ENCODE data around the gene DDAH1. TPM values are rescaled to one million over a fixed set of nuclear protein-coding genes. Genes with fewer than 3 reads are reported as not detected.

The DDAH1 gene
- total RNA-seq, 1 donor from 2014 or later = 33.4 TPM

- TF ChIP-seq CTCF (IDR thresholded peaks at IDR 0.05; ENCODE audit: unreplicated experiment) = no peak
- H3K9me3 Mint-ChIP-seq (ENCODE audit: low read depth) = peaks cover under 1% of the 10 kb centered on the region
- no peaks in the 10 kb centered on the region for H3K27me3 Mint-ChIP-seq
- no peak for DNase-seq (ENCODE audit: low spot score, unreplicated experiment)
- H3K4me1 Mint-ChIP-seq (ENCODE audit: low read depth) = no peaks in the 10 kb centered on the region
- H3K4me3 Mint-ChIP-seq (ENCODE audit: low read depth) = no peak overlapping the region
- H3K36me3 Mint-ChIP-seq (ENCODE audit: insufficient read depth) = peaks cover 1% of the 10 kb centered on the region
- no peak overlapping the region for H3K27ac Mint-ChIP-seq
These were observed 20.6 kb downstream of the DDAH1 start for GRCh38 chr1:85444381-85444780.

- no peak for DNase-seq (ENCODE audit: low spot score, unreplicated experiment)
- H3K27me3 Mint-ChIP-seq = no peaks in the 10 kb centered on the region
- no peak overlapping the region for H3K4me3 Mint-ChIP-seq (ENCODE audit: low read depth)
- H3K9me3 Mint-ChIP-seq (ENCODE audit: low read depth) = no peaks in the 10 kb centered on the region
- no peaks in the 10 kb centered on the region for H3K4me1 Mint-ChIP-seq (ENCODE audit: low read depth)
- TF ChIP-seq CTCF (IDR thresholded peaks at IDR 0.05; ENCODE audit: unreplicated experiment) = no peak
- peaks cover 1% of the 10 kb centered on the region for H3K36me3 Mint-ChIP-seq (ENCODE audit: insufficient read depth)
- H3K27ac Mint-ChIP-seq = no peak overlapping the region
These were observed 24.3 kb downstream of the DDAH1 start for GRCh38 chr1:85440612-85441011.

GRCh38 chr1:85438353-85438752, 26.6 kb downstream of the DDAH1 start:
- DNase-seq (ENCODE audit: low spot score, unreplicated experiment) = no peak
- no peak for TF ChIP-seq CTCF (IDR thresholded peaks at IDR 0.05; ENCODE audit: unreplicated experiment)
- H3K4me3 Mint-ChIP-seq (ENCODE audit: low read depth) = no peak overlapping the region
- no peaks in the 10 kb centered on the region for H3K27me3 Mint-ChIP-seq
- no peaks in the 10 kb centered on the region for H3K9me3 Mint-ChIP-seq (ENCODE audit: low read depth)
- no peaks in the 10 kb centered on the region for H3K4me1 Mint-ChIP-seq (ENCODE audit: low read depth)
- no peak overlapping the region for H3K27ac Mint-ChIP-seq
- peaks cover 1% of the 10 kb centered on the region for H3K36me3 Mint-ChIP-seq (ENCODE audit: insufficient read depth)

- no peak overlapping the region for H3K4me3 Mint-ChIP-seq (ENCODE audit: low read depth)
- no peak for TF ChIP-seq CTCF (IDR thresholded peaks at IDR 0.05; ENCODE audit: unreplicated experiment)
- H3K27me3 Mint-ChIP-seq = no peaks in the 10 kb centered on the region
- H3K4me1 Mint-ChIP-seq (ENCODE audit: low read depth) = no peaks in the 10 kb centered on the region
- no peak overlapping the region for H3K27ac Mint-ChIP-seq
- H3K36me3 Mint-ChIP-seq (ENCODE audit: insufficient read depth) = no peaks in the 10 kb centered on the region
- H3K9me3 Mint-ChIP-seq (ENCODE audit: low read depth) = no peaks in the 10 kb centered on the region
- no peak for DNase-seq (ENCODE audit: low spot score, unreplicated experiment)
These were observed 27.8 kb downstream of the DDAH1 start for GRCh38 chr1:85437139-85437538.

- Mint-ChIP-seq H3K27me3 (no peaks in the 10 kb centered on the region), H3K4me3 (ENCODE audit: low read depth) (no peak overlapping the region)
These were observed 31.9 kb downstream of the DDAH1 start for GRCh38 chr1:85433096-85433495.

More at GRCh38 chr1:85433096-85433495, 31.9 kb downstream of the DDAH1 start:
- Mint-ChIP-seq H3K27ac (no peak overlapping the region), H3K9me3 (ENCODE audit: low read depth) (peaks cover 7% of the 10 kb centered on the region), H3K36me3 (ENCODE audit: insufficient read depth) (peaks cover 4% of the 10 kb centered on the region), H3K4me1 (ENCODE audit: low read depth) (no peaks in the 10 kb centered on the region)
- DNase-seq (ENCODE audit: low spot score, unreplicated experiment) = no peak
- no peak for TF ChIP-seq CTCF (IDR thresholded peaks at IDR 0.05; ENCODE audit: unreplicated experiment)

Data from progenitor cell of endocrine pancreas (in vitro differentiated cells).